Stomach (tissue), 4 donors: ENCODE data around the gene SRGAP2.
"Not testable (repeated sequence)": the region's sequence is repeated elsewhere in the genome, so short reads cannot be mapped to it uniquely, and the experiment has no call there.

Experiments used
- EP300 ChIP-seq: sonication (generic); formaldehyde crosslinking; IDR thresholded peaks from one replicate; pipeline ENCODE4 v1.6.1; 2017; ENCODE audit warnings: antibody characterized with exemption
- POLR2A ChIP-seq, 4 donors: fragments of 450-650 bp; IDR thresholded peaks; one replicate each; pipeline ENCODE4 v1.6.1; 2016; ENCODE audit warnings: antibody characterized with exemption in 4 of 4, control low read depth in 2 of 4, mild to moderate bottlenecking in 1 of 4, moderate library complexity in 1 of 4
- TF ChIP-seq, protein P1 (sequence below), 7 experiments: fragments of 450-650 bp in 4 of 7; fragments of 200-600 bp in 3 of 7; sonication (generic) in 3 of 7; IDR thresholded peaks; one replicate each; pipeline ENCODE4 v1.5.1; 2016 to 2019; ENCODE audit warnings: antibody characterized with exemption in 7 of 7, control low read depth in 2 of 7, mild to moderate bottlenecking in 1 of 7

DNA sequence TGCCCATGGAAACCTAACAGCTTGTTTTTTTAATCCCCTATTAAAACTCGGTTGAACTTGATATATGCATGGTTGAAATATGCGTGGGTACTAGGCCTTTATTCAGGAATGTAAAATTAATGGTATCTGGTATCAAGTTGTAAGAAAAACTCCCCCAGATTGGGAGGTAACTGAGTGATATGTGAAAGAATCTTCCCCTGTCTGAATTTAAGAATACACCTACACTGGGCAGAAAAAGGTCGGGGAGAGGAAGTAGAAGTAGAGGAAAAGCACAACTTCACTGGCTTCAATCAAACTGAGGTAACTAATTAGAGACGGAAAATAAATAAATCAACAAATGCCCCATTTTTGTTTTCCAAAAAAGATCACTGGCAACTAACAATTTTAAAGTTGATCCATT, 16.5 kb upstream of the SRGAP2 start:
- not testable (repeated sequence) for TF ChIP-seq EP300; POLR2A (IDR thresholded peaks at IDR 0.05)
- TF ChIP-seq, protein P1, sequence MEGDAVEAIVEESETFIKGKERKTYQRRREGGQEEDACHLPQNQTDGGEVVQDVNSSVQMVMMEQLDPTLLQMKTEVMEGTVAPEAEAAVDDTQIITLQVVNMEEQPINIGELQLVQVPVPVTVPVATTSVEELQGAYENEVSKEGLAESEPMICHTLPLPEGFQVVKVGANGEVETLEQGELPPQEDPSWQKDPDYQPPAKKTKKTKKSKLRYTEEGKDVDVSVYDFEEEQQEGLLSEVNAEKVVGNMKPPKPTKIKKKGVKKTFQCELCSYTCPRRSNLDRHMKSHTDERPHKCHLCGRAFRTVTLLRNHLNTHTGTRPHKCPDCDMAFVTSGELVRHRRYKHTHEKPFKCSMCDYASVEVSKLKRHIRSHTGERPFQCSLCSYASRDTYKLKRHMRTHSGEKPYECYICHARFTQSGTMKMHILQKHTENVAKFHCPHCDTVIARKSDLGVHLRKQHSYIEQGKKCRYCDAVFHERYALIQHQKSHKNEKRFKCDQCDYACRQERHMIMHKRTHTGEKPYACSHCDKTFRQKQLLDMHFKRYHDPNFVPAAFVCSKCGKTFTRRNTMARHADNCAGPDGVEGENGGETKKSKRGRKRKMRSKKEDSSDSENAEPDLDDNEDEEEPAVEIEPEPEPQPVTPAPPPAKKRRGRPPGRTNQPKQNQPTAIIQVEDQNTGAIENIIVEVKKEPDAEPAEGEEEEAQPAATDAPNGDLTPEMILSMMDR (IDR thresholded peaks at IDR 0.05), result not testable (repeated sequence)
